Measurements from ENCODE around the gene TMC1.

DNA sequence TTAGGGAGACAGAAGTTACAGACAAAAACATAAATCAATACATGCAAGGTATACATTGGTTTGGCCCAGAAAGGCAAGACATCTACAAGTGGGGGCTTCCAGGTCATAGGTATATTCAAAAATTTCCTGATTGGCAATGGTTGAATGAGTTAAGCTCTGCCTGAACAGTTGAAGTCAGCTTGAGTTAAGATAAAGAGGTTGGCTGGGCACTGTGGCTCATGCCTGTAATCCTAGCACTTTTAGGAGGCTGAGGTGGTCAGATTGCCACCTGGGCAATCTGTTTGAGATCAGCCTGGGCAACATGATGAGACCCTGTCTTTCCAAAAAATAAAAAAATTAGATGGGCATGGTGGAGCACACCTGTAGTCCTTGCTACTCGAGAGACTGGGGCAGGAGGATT lies 16.3 kb downstream of the TMC1 start:
- TF ChIP-seq CTCF (IDR thresholded peaks at IDR 0.05), result no peak
- TF ChIP-seq, protein P1, sequence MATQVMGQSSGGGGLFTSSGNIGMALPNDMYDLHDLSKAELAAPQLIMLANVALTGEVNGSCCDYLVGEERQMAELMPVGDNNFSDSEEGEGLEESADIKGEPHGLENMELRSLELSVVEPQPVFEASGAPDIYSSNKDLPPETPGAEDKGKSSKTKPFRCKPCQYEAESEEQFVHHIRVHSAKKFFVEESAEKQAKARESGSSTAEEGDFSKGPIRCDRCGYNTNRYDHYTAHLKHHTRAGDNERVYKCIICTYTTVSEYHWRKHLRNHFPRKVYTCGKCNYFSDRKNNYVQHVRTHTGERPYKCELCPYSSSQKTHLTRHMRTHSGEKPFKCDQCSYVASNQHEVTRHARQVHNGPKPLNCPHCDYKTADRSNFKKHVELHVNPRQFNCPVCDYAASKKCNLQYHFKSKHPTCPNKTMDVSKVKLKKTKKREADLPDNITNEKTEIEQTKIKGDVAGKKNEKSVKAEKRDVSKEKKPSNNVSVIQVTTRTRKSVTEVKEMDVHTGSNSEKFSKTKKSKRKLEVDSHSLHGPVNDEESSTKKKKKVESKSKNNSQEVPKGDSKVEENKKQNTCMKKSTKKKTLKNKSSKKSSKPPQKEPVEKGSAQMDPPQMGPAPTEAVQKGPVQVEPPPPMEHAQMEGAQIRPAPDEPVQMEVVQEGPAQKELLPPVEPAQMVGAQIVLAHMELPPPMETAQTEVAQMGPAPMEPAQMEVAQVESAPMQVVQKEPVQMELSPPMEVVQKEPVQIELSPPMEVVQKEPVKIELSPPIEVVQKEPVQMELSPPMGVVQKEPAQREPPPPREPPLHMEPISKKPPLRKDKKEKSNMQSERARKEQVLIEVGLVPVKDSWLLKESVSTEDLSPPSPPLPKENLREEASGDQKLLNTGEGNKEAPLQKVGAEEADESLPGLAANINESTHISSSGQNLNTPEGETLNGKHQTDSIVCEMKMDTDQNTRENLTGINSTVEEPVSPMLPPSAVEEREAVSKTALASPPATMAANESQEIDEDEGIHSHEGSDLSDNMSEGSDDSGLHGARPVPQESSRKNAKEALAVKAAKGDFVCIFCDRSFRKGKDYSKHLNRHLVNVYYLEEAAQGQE (IDR thresholded peaks at IDR 0.05; ENCODE audit: insufficient read depth in 1 of 2, low read depth in 2 of 2, low read length in 1 of 2), result no peak
- no peak for TF ChIP-seq POLR2AphosphoS5 (IDR thresholded peaks at IDR 0.05; ENCODE audit: low read depth, low read length)
- TF ChIP-seq SIN3A (IDR thresholded peaks at IDR 0.05; ENCODE audit: borderline replicate concordance, insufficient read depth, low read depth, low read length), result no peak
- no peak for TF ChIP-seq TCF7L2 (IDR thresholded peaks at IDR 0.05; ENCODE audit: low read depth, low read length)

All from Panc1 (cell line).